Panc1 (cell line): ENCODE data around the gene LITAF. TPM values are rescaled to one million over a fixed set of nuclear protein-coding genes. Genes with fewer than 3 reads are reported as not detected.
"Not testable (repeated sequence)": the region's sequence is repeated elsewhere in the genome, so short reads cannot be mapped to it uniquely, and the experiment has no call there.

Experiments used
- ATAC-seq: fragments of 200-7000 bp; cut with Tn5 transposase; 2 replicates; pipeline ENCODE4 v1.9.1; 2020; ENCODE audit warnings: mild to moderate bottlenecking, moderate library complexity
- BruUV-seq: library from RNA; stranded (reverse); fragments of 400-500 nt; replicated peaks from 2 replicates; lab custom pipeline; 2021; lab: Mats Ljungman, UMichigan
- CTCF ChIA-PET: fragments of 300-600 bp; sonication (Branson Sonifier 250); formaldehyde crosslinking; loops from one replicate; lab custom pipeline; 2022; ENCODE audit warnings: antibody characterized with exemption; lab: Charles Lee
- POLR2A ChIA-PET: fragments of 300-600 bp; sonication (Branson Sonifier 250); formaldehyde crosslinking; loops from one replicate; lab custom pipeline; 2022; ENCODE audit warnings: antibody characterized with exemption; lab: Charles Lee
- DNase-seq: peaks from one replicate; pipeline ENCODE4 v3.0.0-alpha.2; 2010; ENCODE audit warnings: low read depth, low spot score
- H3K27ac ChIP-seq: 2 replicates; pipeline ENCODE4 v1.5.1; 2011; ENCODE audit warnings: mild to moderate bottlenecking, low read length, inconsistent platforms
- H3K27me3 ChIP-seq: fragments of 200-500 bp; sonication (Bioruptor generic); 2 replicates; pipeline ENCODE4 v1.6.0; 2014; ENCODE audit warnings: low read length, inconsistent platforms; ENCODE audit not compliant: control insufficient read depth, insufficient read depth
- H3K36me3 ChIP-seq: fragments of 200-500 bp; sonication (Bioruptor generic); 2 replicates; pipeline ENCODE4 v1.5.1; 2014; ENCODE audit warnings: inconsistent platforms, mild to moderate bottlenecking, low read length, moderate library complexity; ENCODE audit not compliant: control insufficient read depth, insufficient read depth
- H3K4me1 ChIP-seq: 2 replicates; pipeline ENCODE4 v1.5.1; 2011; ENCODE audit warnings: inconsistent platforms, mild to moderate bottlenecking, low read length, moderate library complexity; ENCODE audit not compliant: control insufficient read depth, insufficient read depth
- H3K4me3 ChIP-seq, 2 experiments: 2 replicates each; pipeline ENCODE4 v1.5.1; 2011 to 2012; ENCODE audit warnings: low read depth in 2 of 2, low read length in 2 of 2, mild to moderate bottlenecking in 2 of 2, inconsistent platforms in 1 of 2, moderate library complexity in 1 of 2
- H3K9me3 ChIP-seq: fragments of 200-500 bp; sonication (Bioruptor generic); 2 replicates; pipeline ENCODE4 v1.5.1; 2014; ENCODE audit warnings: low read depth, mild to moderate bottlenecking, inconsistent platforms, low read length, moderate library complexity; ENCODE audit not compliant: control insufficient read depth, insufficient read depth
- CTCF ChIP-seq: fragments of 450-650 bp; IDR thresholded peaks from 2 replicates; pipeline ENCODE4 v1.5.1; 2017; ENCODE audit warnings: mild to moderate bottlenecking
- POLR2AphosphoS5 ChIP-seq: IDR thresholded peaks from 2 replicates; pipeline ENCODE4 v1.6.1; 2012; ENCODE audit warnings: mild to moderate bottlenecking, low read depth, low read length, moderate library complexity
- REST ChIP-seq, 2 experiments: IDR thresholded peaks; 2 replicates each; pipeline ENCODE4 v1.6.1; 2011 to 2012; ENCODE audit warnings: low read depth in 2 of 2, control low read depth in 1 of 2, low read length in 1 of 2, mild to moderate bottlenecking in 1 of 2, moderate library complexity in 1 of 2; ENCODE audit not compliant: insufficient read depth in 1 of 2
- SIN3A ChIP-seq: IDR thresholded peaks from 2 replicates; pipeline ENCODE4 v1.6.1; 2012; ENCODE audit warnings: low read depth, mild to moderate bottlenecking, low read length, moderate library complexity, borderline replicate concordance; ENCODE audit not compliant: insufficient read depth
- TCF7L2 ChIP-seq: IDR thresholded peaks from 2 replicates; pipeline ENCODE4 v1.6.1; 2011; ENCODE audit warnings: mild to moderate bottlenecking, low read depth, low read length, inconsistent platforms
- in situ Hi-C: cut with HindIII; loops from 2 replicates; pipeline ENCODE4 v1.10.0; 2016; ENCODE audit warnings: low sequenced_read_pairs, low pct_unique_long_range_greater_than_20kb
- intact Hi-C: fragments of 100-400 bp; cut with micrococcal nuclease; formaldehyde crosslinking; loops from one replicate; pipeline ENCODE4 v1.10.0; 2022; ENCODE audit not compliant: unreplicated experiment
- total RNA-seq: library from RNA; stranded (reverse); gene quantifications from one replicate; pipeline ENCODE4 v1.2.1, GENCODE V29; 2021; ENCODE audit not compliant: unreplicated experiment

Gene LITAF
- total RNA-seq, 1 experiment from 2014 or later = 85.2 TPM

GRCh38 chr16:11506741-11507305, 79.9 kb downstream of the LITAF start:
- TF ChIP-seq TCF7L2 = no peak
- no peak for TF ChIP-seq POLR2AphosphoS5
- TF ChIP-seq REST (IDR thresholded peaks at IDR 0.05; ENCODE audit: insufficient read depth in 1 of 2, low read depth in 2 of 2, low read length in 1 of 2) = no peak
- TF ChIP-seq CTCF = no peak
- TF ChIP-seq SIN3A = no peak
- POLR2A ChIA-PET = no interaction called here
- H3K27me3 ChIP-seq = no peaks in the 10 kb centered on the region
- in situ Hi-C loops = no loop called here
- H3K36me3 ChIP-seq = no peaks in the 10 kb centered on the region
- no TSS peak for BruUV-seq
- ATAC-seq = no peak
- no peaks in the 10 kb centered on the region for H3K4me1 ChIP-seq
- no peak overlapping the region for H3K27ac ChIP-seq
- H3K9me3 ChIP-seq = no peaks in the 10 kb centered on the region
- intact Hi-C loops = no loop called here
- H3K4me3 ChIP-seq = no peak overlapping the region
- no peak for DNase-seq
- CTCF ChIA-PET = no interaction called here

- H3K9me3 ChIP-seq, H3K4me3 ChIP-seq, ATAC-seq, DNase-seq, H3K27ac ChIP-seq, BruUV-seq, intact Hi-C loops, in situ Hi-C loops, H3K36me3 ChIP-seq, H3K4me1 ChIP-seq, POLR2A ChIA-PET, H3K27me3 ChIP-seq: not testable (repeated sequence)
- CTCF ChIA-PET = interaction anchor here (0.6 kb wide), 1 partner anchor 32 kb away, joined by 4 read pairs; no protein-coding TSS in a partner anchor
Observed at GRCh38 chr16:11504261-11504660, 82.5 kb downstream of the LITAF start.

GRCh38 chr16:11503566-11503965, 83.2 kb downstream of the LITAF start:
- in situ Hi-C loops = no loop called here
- Histone ChIP-seq H3K27me3 (no peaks in the 10 kb centered on the region), H3K9me3 (no peaks in the 10 kb centered on the region), H3K36me3 (no peaks in the 10 kb centered on the region), H3K4me3 (no peak overlapping the region), H3K27ac (no peak overlapping the region), H3K4me1 (peaks cover 8% of the 10 kb centered on the region)
- BruUV-seq = no TSS peak
- no peak for TF ChIP-seq TCF7L2
- no peak for TF ChIP-seq SIN3A
- TF ChIP-seq POLR2AphosphoS5 = no peak
- no peak for TF ChIP-seq CTCF
- no peak for TF ChIP-seq REST (IDR thresholded peaks at IDR 0.05; ENCODE audit: insufficient read depth in 1 of 2, low read depth in 2 of 2, low read length in 1 of 2)
- ATAC-seq (no peak), DNase-seq (no peak)
- intact Hi-C loops = no loop called here
- ChIA-PET CTCF (interaction anchor here (0.6 kb wide), 1 partner anchor 31 kb away, joined by 4 read pairs; no protein-coding TSS in a partner anchor), POLR2A (no interaction called here)
